ENCODE data around the gene DNAJB7. TPM values are rescaled to one million over a fixed set of nuclear protein-coding genes. Genes with fewer than 3 reads are reported as not detected.

The DNAJB7 gene
- polyA plus RNA-seq, 3 donors = not detected

- H3K79me2 ChIP-seq (ENCODE audit: insufficient read depth, low read length) = peaks cover 37% of the 10 kb centered on the region
These were observed 42.9 kb downstream of the DNAJB7 start, which contains the start of gene SLC25A17 for GRCh38 chr22:40818747-40819598. SLC25A17 (minus strand) TSS chr22:40819346; CDS start chr22:40819248, 98 bp downstream.

More at GRCh38 chr22:40818747-40819598, 42.9 kb downstream of the DNAJB7 start, which contains the start of gene SLC25A17:
- H3K27me3 ChIP-seq (ENCODE audit: control insufficient read depth in 2 of 2, insufficient read depth in 2 of 2, low read length in 2 of 2) = no peaks in the 10 kb centered on the region
- H3K4me2 ChIP-seq (replicated peaks; ENCODE audit: extremely low read depth, low read length, poor library complexity, severe bottlenecking) = peak within 1 kb of the TSS; percentile 100
- H3K36me3 ChIP-seq (replicated peaks in 1 of 2; ENCODE audit: control insufficient read depth in 1 of 2, insufficient read depth in 2 of 2, low read length in 2 of 2) = peaks cover 8 to 10% of the 10 kb centered on the region in 2 donors
- peaks cover 3% of the 10 kb centered on the region for H4K20me1 ChIP-seq (ENCODE audit: insufficient read depth, low read length)
- Mint-ChIP-seq H3K27ac (peak within 1 kb of the TSS; percentile 84 to 97 (median 91)), H3K9me3 (no peaks in the 10 kb centered on the region), H3K4me1 (peaks cover 26% of the 10 kb centered on the region), H3K27me3 (ENCODE audit: low read depth in 3 of 3) (peaks cover 0 to 2% (median 0%) of the 10 kb centered on the region in 3 donors), H3K36me3 (peaks cover 3 to 5% of the 10 kb centered on the region in 2 donors), H3K4me3 (peak within 1 kb of the TSS; percentile 97 to 98)
- DNase-seq = peak; percentile 71 to 75 (median 73)
- H3K4me1 ChIP-seq (ENCODE audit: control insufficient read depth in 1 of 2, insufficient read depth in 2 of 2, low read length in 2 of 2) = peaks cover 25 to 31% of the 10 kb centered on the region in 2 donors
- peak within 1 kb of the TSS; percentile 84 for H3K9ac ChIP-seq (ENCODE audit: insufficient read depth, low read length, poor library complexity, severe bottlenecking)
- peak; percentile 52 for TF ChIP-seq CTCF (IDR thresholded peaks at IDR 0.05)
- H3K9me3 ChIP-seq (replicated peaks in 1 of 2; ENCODE audit: control insufficient read depth in 1 of 2, insufficient read depth in 1 of 2, low read length in 2 of 2) = no peaks in the 10 kb centered on the region
- H3K4me3 ChIP-seq (replicated peaks in 1 of 3; ENCODE audit: low read depth in 2 of 3, low read length in 3 of 3) = peak within 1 kb of the TSS; percentile 89 to 100 (median 94)
- under 1% methylated on average over 48 of the region's 61 CpGs for whole genome bisulfite sequencing (ENCODE audit: insufficient coverage)
- H3K27ac ChIP-seq (ENCODE audit: low read depth in 1 of 2, low read length in 2 of 2) = peak within 1 kb of the TSS; percentile 11 to 90
- H2AFZ ChIP-seq (ENCODE audit: insufficient read depth, low read depth, low read length, poor library complexity, severe bottlenecking) = peak within 1 kb of the TSS; percentile 100
- intact Hi-C loops (cut with micrococcal nuclease) = loop anchor here (5.0 to 10.0 kb wide), 2 partner anchors 38 to 76 kb away; partner anchors contain the start of genes ST13 (in 2 of the 2) and XPNPEP3 (in 2 of the 2)

Data from CD14-positive monocyte (primary cell).